ACC112 (cell line): Measurements from ENCODE around the gene SPI1.

Experiments
- H2AFZ ChIP-seq: fragments of 200-600 bp; sonication (generic); one replicate; pipeline ENCODE4 v1.6.0; 2017; ENCODE audit warnings: antibody characterized with exemption, low read length; ENCODE audit not compliant: unreplicated experiment
- H3K27ac ChIP-seq: fragments of 200-600 bp; sonication (generic); 2 replicates; pipeline ENCODE4 v1.5.1; 2014; ENCODE audit warnings: low read depth, mild to moderate bottlenecking, antibody characterized with exemption, low read length, moderate library complexity
- H3K27me3 ChIP-seq: fragments of 200-600 bp; sonication (generic); 2 replicates; pipeline ENCODE4 v1.6.1; 2014; ENCODE audit warnings: mild to moderate bottlenecking, antibody characterized with exemption, low read length, moderate library complexity, mixed read lengths; ENCODE audit not compliant: insufficient read depth
- H3K36me3 ChIP-seq: fragments of 200-600 bp; sonication (generic); 2 replicates; pipeline ENCODE4 v1.6.1; 2016; ENCODE audit warnings: mild to moderate bottlenecking, antibody characterized with exemption, low read length, moderate library complexity, mixed read lengths; ENCODE audit not compliant: insufficient read depth
- H3K4me1 ChIP-seq: fragments of 200-600 bp; sonication (generic); one replicate; pipeline ENCODE4 v1.6.1; 2016; ENCODE audit warnings: low read length, mixed read lengths; ENCODE audit not compliant: insufficient read depth, unreplicated experiment, control insufficient read depth
- H3K4me3 ChIP-seq: fragments of 200-600 bp; sonication (generic); 2 replicates; pipeline ENCODE4 v1.5.1; 2014; ENCODE audit warnings: mild to moderate bottlenecking, low read depth, low read length
- H3K79me2 ChIP-seq: fragments of 200-600 bp; sonication (generic); one replicate; pipeline ENCODE4 v1.6.0; 2016; ENCODE audit warnings: low read length; ENCODE audit not compliant: control insufficient read depth, unreplicated experiment, insufficient read depth

SPI1 gene

DNA sequence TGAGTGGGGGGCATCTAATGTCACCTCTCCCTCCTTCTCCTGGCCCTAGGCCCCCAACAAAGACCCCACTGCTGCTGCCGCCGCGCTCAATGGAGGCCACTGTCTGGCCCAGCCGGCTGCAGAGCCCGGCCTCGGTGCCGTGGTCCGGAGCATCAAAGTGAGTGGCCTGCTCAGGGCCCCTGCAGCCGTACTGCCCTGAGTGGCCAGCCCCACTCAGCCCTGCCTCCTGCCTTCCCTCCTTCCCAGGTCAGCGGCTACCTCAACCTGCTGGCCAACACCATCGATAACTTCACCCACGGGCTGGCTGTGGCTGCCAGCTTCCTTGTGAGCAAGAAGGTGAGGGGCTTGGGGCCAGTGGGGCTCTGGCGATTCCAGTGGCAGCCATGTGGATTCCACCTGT, 35.0 kb upstream of the SPI1 start:
- Histone ChIP-seq H3K79me2 (peaks cover 37% of the 10 kb centered on the region), H3K4me1 (peaks cover 51% of the 10 kb centered on the region), H2AFZ (no peak overlapping the region), H3K27me3 (no peaks in the 10 kb centered on the region), H3K36me3 (peaks cover 4% of the 10 kb centered on the region; the same call in 1 of the 2 replicates), H3K4me3 (peak overlapping the region; percentile 6; the same call in 1 of the 2 replicates), H3K27ac (peak overlapping the region; percentile 74)

DNA sequence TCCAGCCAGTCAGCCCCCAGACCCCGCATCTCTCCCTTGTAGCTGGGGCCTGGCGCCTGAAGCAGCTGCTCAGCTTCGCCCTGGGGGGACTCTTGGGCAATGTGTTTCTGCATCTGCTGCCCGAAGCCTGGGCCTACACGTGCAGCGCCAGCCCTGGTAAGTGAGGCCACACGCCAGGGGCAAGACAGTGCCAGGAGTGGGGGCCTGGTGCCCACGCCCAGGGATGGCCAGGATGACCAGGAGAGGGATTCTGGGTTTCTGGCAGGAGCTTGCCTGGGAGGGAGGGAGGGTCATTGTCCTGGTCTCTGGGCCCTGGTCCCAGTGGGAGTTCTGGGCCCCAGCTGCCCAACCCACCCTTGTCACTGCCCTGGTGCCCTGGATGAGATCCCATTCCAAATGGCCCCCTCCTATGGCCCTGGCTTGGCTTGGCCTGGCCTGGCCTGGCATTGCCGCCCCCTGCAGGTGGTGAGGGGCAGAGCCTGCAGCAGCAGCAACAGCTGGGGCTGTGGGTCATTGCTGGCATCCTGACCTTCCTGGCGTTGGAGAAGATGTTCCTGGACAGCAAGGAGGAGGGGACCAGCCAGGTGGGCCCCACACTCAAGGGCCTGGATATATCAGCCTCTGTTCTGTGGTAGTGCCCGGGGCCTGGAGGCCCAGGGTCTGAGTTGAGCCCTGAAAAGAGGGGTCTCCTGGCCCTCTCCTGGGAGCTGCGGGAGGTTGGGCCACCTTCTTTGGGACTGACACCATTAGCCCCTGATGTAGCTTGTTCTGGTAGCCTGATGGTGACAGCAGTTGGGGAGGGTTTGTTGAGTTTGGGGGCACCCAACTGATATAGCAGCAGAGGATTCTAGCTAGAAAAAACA, 33.8 kb upstream of the SPI1 start:
- peaks cover 4% of the 10 kb centered on the region; the same call in 1 of the 2 replicates for H3K36me3 ChIP-seq
- no peak overlapping the region for H2AFZ ChIP-seq
- H3K4me1 ChIP-seq = peaks cover 53% of the 10 kb centered on the region

DNA sequence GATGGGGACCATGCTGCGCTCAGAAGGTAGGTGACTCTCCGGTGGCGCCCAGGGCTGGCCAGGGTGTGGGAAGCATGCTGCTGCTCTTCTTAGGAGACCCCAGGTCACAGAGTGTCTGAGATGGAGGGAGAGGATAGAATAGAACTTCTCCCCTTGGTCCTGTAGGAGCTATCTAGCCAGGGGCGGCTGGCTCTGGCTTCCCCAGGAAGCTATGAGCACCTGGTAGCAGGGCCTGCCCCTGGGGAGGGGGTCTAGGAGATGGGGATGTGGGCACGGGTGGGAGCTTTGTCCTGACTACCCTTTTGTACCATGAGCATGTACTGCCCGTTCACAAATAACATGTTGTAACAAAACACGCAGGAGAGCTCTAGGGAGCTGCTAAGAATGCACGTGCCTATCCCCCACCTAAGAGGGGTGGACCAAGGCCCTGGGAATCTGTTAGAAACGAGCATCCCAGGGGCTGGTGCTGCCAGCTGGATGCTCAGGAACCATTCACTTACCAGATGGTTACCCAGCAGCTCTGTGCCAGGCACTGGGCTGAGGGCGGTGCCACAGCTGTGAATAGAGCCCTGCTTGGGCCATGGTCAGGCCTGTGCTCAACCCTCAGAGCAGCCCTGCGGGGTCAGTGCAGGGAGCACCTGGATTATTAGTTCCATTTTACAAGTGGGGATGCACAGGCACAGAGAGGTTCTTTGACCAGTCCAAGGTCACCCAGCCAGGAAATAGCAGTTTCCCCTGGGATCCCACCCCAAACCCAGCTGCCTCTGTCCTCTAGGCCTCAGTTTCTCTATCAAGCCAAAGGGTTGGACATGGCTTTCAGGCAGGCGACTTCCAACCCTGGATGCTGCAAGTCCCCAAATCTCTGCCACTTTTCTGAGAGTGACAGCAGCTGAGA, 32.3 kb upstream of the SPI1 start:
- no peaks in the 10 kb centered on the region for H3K27me3 ChIP-seq
- H3K79me2 ChIP-seq = peaks cover 37% of the 10 kb centered on the region
- H3K4me1 ChIP-seq = peaks cover 49% of the 10 kb centered on the region
- no peak overlapping the region for H3K27ac ChIP-seq
- peaks cover 4% of the 10 kb centered on the region; the same call in 1 of the 2 replicates for H3K36me3 ChIP-seq
- peak overlapping the region; percentile 91 for H3K4me3 ChIP-seq
- no peak overlapping the region for H2AFZ ChIP-seq

More for the DNA sequence above, 33.8 kb upstream of the SPI1 start:
- Histone ChIP-seq H3K79me2 (peaks cover 37% of the 10 kb centered on the region), H3K4me3 (no peak overlapping the region), H3K27me3 (no peaks in the 10 kb centered on the region), H3K27ac (no peak overlapping the region)

DNA sequence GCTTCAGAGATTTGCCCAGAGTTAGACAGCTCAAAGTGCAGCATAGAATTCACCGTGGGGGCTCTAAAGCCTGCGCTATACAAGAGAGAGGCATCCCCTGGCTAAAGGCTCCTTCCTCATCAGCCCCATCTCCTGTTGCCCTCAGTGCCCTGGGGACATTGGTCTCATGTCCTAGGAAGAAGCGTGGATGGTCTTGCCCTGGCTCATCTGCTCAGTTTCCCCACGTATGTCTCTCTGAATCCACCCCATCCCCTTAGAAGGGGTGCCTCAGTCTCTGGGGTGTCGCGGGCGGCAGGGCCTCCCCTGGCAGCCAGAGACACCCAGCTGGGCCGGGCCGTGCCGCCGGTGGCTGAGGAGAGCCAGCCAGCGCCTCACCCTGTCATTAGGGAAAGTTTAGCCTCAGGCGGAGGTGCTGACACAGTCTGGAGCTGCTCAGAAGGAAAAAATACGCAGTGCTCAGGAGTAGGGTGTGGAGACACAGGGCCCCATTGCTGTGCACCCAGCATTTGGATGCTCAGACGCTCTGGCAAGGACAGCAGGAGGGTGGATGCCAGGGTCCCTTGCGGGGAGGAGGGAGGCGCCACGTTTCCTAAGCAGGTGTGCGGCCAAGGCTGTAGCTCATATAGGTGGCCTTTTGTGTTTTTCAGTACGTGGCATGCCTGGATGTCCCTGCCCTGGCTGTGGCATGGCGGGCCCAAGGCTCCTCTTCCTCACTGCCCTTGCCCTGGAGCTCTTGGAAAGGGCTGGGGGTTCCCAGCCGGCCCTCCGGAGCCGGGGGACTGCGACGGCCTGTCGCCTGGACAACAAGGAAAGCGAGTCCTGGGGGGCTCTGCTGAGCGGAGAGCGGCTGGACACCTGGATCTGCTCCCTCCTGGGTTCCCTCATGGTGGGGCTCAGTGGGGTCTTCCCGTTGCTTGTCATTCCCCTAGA, 31.4 kb upstream of the SPI1 start:
- Histone ChIP-seq H3K27me3 (no peaks in the 10 kb centered on the region), H3K36me3 (peaks cover 4% of the 10 kb centered on the region; the same call in 1 of the 2 replicates), H3K4me3 (peak overlapping the region; percentile 91), H3K79me2 (peaks cover 37% of the 10 kb centered on the region), H3K4me1 (peaks cover 40% of the 10 kb centered on the region), H2AFZ (no peak overlapping the region), H3K27ac (peak overlapping the region; percentile 80)

DNA sequence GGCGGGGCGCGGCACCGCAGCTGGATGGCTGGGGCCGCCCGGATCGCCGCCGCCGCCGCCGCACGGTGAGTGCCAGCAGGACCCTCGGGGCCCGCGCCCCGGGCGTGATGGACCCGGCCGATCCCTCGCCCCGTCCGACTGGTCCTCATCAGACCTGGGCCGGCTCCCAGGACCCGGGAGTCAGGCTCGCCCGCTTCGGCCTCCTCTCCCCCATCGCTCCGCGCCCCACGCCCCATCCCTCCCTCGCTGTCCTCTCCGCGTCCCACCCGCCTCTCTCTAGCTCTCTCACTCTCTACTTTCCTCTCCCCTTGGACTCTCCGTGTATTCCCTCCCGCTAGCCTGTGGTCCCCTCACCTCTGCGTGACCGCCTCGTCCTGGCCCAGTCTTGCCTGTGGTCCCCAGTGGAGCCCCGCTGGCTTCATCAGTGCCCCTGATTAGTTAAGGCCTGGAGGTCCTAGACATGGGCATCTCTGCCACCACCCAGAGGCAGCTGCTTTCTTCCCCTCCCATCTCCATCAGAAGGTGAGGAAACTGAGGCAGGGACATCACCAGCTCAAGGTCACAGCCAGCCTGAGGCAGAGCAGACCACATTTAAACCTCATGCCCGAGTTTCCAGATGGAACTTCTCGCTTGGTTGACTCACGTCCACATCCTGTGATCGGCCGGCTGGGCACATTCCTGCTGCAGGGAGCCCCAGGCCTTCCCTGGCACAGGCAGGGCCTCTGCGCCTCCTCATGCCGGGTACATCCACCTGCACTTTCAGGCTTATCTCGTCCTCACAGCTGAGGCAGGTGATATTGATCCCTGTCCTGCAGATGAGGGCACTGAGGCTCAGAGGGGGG, 30.5 kb upstream of the SPI1 start:
- Histone ChIP-seq H3K4me3 (peak overlapping the region; percentile 91), H3K4me1 (peaks cover 31% of the 10 kb centered on the region), H2AFZ (peak overlapping the region; percentile 34), H3K36me3 (no peaks in the 10 kb centered on the region), H3K79me2 (peaks cover 37% of the 10 kb centered on the region), H3K27me3 (no peaks in the 10 kb centered on the region), H3K27ac (peak overlapping the region; percentile 80)

DNA sequence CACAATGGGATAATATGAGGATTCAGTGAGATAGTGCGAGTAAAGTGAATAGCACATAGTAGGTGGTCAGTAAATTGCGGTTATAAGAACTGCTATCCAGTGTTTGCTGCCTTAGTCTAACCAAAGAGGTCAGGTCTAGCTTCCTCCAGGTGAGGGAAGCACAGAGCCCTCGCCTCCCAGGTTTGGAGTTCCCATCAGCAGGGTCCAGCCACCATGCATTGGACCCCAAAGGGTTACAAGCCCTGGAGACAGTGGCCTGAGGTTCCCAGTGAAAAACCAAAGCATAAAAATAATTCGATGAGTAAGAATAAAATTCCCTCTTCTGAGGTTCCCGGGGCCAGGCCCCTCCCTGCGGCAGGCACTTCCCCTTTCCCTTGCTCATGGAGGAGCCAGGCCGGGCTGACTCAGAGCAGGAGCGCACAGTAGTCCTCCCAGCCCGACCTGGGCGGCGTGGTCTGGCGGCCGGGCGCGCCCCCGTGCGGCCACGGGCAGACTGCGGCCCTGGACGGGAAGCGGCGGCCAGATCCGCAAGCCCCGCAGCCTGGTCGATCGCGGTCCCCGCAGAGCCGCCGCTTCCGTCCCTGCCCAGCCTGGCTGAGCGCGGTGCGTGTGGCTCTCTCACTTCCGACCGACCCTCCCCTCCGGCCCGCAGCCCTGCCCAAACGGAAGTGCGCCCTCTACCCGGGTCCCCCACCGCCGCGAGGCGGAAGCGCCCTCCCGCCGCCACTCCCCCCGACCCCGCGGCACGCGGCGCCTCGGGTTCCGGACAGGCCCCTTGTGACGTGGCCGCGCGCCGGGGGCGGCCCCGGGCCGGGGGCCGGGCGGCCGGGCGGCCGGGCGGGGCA, 29.6 kb upstream of the SPI1 start, which contains the start of gene SLC39A13:
Gene SLC39A13, plus strand, starts transcription at position 845 of the 845 bp plus-strand sequence. CDS start 1,505 bp downstream, outside the sequence.
- H3K27ac ChIP-seq = peak within 1 kb of the TSS; percentile 86
- H2AFZ ChIP-seq = peak within 1 kb of the TSS; percentile 74
- peak within 1 kb of the TSS; percentile 91 for H3K4me3 ChIP-seq
- no peaks in the 10 kb centered on the region for H3K27me3 ChIP-seq
- H3K79me2 ChIP-seq = peaks cover 37% of the 10 kb centered on the region
- no peaks in the 10 kb centered on the region for H3K36me3 ChIP-seq
- peaks cover 24% of the 10 kb centered on the region for H3K4me1 ChIP-seq

DNA sequence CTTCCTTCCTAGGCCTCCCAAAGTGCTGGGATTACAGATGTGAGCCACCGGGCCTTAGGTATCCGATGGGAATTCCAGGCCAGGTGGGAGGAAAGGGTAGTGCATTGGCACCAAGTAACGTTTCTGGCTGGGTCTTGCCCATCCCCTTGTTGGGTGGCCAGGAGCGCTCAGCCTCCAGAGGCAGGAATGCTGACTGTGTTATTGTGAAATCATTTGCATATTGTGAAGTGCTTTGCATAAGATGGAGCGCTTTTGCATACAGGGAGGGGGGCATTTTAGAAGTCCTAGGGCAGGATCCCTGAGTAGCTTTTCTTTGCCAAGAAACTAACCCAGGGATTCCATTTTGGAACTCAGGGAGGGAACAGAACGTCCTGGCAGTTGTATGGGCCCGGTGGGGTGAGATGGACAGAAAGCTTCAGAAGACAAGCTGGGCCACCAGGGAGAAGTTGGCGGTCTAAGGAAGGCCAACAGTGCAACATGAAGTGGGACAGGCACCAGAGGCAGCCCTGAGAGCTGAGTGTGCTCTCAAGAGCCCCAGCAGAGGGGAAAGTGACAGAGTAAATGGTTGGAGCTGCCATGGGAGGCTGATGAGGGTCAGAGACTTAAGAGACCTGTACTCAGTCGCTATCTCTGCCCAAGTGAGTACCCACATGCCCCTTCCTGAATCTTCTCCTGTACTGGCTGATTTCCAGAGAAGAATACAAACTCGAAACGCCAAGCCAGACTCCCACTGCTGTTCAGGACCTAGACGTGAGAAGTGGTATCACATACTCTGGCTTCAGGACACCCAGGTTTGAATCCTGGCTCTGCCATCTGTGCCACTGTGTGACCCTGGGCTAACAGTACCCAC, 28.8 kb upstream of the SPI1 start:
- Histone ChIP-seq H3K36me3 (no peaks in the 10 kb centered on the region), H3K27ac (peak overlapping the region; percentile 86), H3K4me3 (peak overlapping the region; percentile 77), H3K79me2 (peaks cover 33% of the 10 kb centered on the region), H2AFZ (peak overlapping the region; percentile 74), H3K27me3 (no peaks in the 10 kb centered on the region), H3K4me1 (peaks cover 24% of the 10 kb centered on the region)

DNA sequence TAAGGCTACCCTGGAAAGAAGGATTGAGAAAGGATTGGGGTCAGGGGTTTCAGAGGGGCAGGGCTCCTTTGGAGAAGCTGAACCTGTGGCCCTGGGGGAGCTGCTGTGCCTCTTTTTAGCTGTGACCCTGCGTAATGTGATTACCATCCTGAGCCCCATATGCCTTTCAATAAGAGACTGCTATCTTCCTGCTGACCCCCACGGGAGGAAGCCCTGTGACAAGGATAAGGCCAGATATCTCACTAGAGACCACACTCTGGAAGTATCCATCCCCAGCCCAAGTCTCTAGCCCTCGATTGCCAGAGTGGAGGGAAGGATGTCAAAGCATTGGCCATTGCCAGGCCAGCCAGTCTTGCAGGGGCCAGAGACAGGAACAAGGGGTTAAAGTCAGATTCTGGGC, 25.2 kb upstream of the SPI1 start:
- H3K27me3 ChIP-seq = no peaks in the 10 kb centered on the region
- no peaks in the 10 kb centered on the region for H3K36me3 ChIP-seq
- no peak overlapping the region for H3K27ac ChIP-seq
- H3K4me1 ChIP-seq = peaks cover 15% of the 10 kb centered on the region
- no peak overlapping the region for H2AFZ ChIP-seq
- H3K4me3 ChIP-seq = no peak overlapping the region
- peaks cover under 1% of the 10 kb centered on the region for H3K79me2 ChIP-seq
